ENCODE results near the gene CD6.

DNA sequence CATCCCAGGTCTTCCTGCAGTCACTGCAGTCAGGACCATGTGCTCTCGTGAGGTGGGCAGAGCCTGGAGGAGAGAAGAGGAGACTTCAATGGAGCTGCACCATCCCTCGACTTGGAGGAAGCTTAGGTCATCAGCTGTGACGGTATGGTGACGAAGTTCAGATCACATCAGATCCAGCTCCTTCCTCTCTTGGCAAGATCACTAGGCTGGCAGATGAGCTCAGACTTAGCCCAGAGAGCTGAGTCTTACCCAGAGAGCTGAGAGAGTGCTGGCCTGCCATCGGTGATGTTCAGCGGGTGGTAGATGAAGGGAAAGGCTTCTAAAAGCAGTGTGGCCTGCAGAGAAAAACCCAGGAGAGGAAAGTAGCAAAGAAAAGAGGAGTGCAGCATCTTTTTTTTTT lies 17.7 kb upstream of the CD6 start:
- TF ChIP-seq, protein P1, sequence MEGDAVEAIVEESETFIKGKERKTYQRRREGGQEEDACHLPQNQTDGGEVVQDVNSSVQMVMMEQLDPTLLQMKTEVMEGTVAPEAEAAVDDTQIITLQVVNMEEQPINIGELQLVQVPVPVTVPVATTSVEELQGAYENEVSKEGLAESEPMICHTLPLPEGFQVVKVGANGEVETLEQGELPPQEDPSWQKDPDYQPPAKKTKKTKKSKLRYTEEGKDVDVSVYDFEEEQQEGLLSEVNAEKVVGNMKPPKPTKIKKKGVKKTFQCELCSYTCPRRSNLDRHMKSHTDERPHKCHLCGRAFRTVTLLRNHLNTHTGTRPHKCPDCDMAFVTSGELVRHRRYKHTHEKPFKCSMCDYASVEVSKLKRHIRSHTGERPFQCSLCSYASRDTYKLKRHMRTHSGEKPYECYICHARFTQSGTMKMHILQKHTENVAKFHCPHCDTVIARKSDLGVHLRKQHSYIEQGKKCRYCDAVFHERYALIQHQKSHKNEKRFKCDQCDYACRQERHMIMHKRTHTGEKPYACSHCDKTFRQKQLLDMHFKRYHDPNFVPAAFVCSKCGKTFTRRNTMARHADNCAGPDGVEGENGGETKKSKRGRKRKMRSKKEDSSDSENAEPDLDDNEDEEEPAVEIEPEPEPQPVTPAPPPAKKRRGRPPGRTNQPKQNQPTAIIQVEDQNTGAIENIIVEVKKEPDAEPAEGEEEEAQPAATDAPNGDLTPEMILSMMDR (IDR thresholded peaks at IDR 0.05; ENCODE audit: low read depth, low read length, poor library complexity, severe bottlenecking): no peak
- no peak for TF ChIP-seq EZH2phosphoT487 (IDR thresholded peaks at IDR 0.05; ENCODE audit: borderline replicate concordance, low read length)
